ENCODE measurements around the gene HS3ST1.

HS3ST1 gene

DNA sequence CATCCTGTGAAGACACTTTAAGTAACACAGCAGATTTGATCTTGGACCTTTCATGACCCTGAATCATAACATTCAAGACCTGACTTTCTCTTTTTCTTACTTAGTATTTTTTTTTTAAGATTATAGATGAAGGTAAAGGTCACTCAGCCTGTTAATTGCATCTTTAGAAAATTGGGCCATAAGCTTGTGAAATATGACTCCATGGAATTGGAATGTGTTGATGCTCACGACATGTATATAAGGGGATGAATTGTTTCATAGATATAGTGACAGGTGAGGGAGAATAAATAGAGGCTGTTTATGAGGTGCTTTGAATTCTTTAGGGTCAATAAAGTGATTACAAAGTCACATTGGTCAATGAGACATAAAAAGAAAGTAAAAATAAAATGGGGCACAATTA is 27.7 kb upstream of the HS3ST1 start:
- Histone ChIP-seq H3K36me3 (ENCODE audit: control insufficient read depth, low read depth, low read length) (no peaks in the 10 kb centered on the region), H3K9ac (ENCODE audit: low read length) (no peak overlapping the region), H3K27ac (ENCODE audit: low read length) (no peak overlapping the region), H3K27me3 (ENCODE audit: control insufficient read depth, insufficient read depth, low read length) (no peaks in the 10 kb centered on the region), H3K4me3 (ENCODE audit: low read length) (no peak overlapping the region), H3K4me1 (ENCODE audit: control insufficient read depth, low read depth, low read length) (no peaks in the 10 kb centered on the region), H3K9me3 (ENCODE audit: control insufficient read depth, low read depth, low read length) (no peaks in the 10 kb centered on the region)

DNA sequence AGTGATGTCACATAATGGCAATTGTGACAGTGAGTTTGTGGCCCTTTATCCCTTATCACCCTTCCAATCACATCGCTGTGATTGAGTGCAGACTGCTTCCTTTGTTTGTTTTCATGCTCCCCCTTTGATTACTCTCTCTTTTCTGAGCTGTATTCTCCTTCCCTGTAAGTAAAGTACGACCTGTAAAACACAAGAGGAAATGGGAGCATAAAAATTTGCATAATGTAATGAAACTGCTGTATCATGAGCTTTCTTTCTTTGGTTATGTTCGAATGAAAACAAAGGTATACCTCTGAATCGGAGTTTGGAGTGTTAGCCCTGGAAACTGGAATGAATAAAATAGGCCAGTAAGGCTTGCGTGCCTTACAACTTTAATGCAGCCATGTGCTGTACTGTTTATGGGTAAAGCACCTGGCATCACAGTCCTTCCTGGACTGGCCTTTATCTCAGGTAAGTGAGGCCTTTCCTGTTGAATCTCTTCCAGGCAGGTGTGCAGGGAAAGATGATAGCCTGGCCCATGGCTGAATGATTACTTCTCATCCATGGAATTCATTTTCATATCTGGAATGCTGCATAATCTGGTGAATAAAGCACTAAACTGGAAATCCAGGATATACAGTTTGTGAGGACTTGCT is 26.6 kb upstream of the HS3ST1 start:
- Histone ChIP-seq H3K4me3 (ENCODE audit: low read length) (no peak overlapping the region), H3K9me3 (ENCODE audit: control insufficient read depth, low read depth, low read length) (no peaks in the 10 kb centered on the region), H3K9ac (ENCODE audit: low read length) (no peak overlapping the region), H3K4me1 (ENCODE audit: control insufficient read depth, low read depth, low read length) (no peaks in the 10 kb centered on the region), H3K36me3 (ENCODE audit: control insufficient read depth, low read depth, low read length) (no peaks in the 10 kb centered on the region), H3K27ac (ENCODE audit: low read length) (no peak overlapping the region), H3K27me3 (ENCODE audit: control insufficient read depth, insufficient read depth, low read length) (no peaks in the 10 kb centered on the region)

DNA sequence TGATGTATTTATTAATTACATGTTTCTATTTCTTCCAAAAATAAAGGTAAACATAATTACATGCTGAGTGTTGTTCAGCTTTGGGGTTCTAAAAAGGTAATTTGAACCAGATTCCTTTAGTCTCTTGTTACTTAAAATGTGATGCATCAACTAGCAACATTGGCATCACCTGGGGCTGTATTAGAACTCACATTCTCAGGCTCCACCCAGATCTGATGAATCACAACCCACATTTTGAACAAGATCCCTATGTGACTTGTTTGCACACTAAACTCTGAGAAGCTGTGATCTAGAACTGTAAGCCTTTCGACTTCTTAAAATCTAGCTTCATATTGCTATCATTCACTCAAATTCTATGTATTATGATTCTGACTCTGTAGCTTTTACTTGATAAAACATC is 23.0 kb upstream of the HS3ST1 start:
- Histone ChIP-seq H3K9ac (ENCODE audit: low read length) (no peak overlapping the region), H3K9me3 (ENCODE audit: control insufficient read depth, low read depth, low read length) (no peaks in the 10 kb centered on the region), H3K36me3 (ENCODE audit: control insufficient read depth, low read depth, low read length) (no peaks in the 10 kb centered on the region), H3K4me1 (ENCODE audit: control insufficient read depth, low read depth, low read length) (no peaks in the 10 kb centered on the region), H3K27ac (ENCODE audit: low read length) (no peak overlapping the region), H3K4me3 (ENCODE audit: low read length) (no peak overlapping the region), H3K27me3 (ENCODE audit: control insufficient read depth, insufficient read depth, low read length) (no peaks in the 10 kb centered on the region)

DNA sequence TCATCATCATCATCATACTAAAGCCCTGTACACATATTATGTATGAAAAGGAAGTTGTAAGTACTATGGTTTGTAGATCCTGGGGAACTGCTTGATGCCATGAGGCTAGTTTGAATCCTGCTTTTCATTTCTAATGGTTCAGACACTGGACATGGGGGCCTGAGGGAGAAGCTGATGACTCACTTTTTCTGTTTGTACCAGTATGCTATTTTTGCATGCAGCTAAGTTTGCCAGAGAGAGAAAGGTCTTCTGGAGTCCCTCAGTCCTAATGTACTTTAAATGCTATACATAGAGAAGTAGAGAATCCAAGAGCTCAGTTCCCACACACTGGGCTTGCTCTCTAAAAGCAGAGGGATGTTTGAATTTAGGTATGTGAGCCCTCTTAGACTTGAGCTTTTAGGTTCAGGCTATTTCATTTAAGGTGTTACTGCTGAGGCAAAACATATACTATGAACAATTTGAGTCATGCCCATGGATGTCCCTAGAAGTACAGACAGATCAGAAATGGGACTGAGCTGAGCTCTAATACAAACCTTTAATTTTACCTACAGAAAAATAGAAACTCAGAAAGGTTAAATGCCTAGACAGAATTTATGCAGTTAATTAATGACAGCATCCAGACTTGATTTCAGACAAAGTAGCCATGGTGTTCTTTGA is 17.6 kb upstream of the HS3ST1 start:
- Histone ChIP-seq H3K27me3 (ENCODE audit: control insufficient read depth, insufficient read depth, low read length) (no peaks in the 10 kb centered on the region), H3K36me3 (ENCODE audit: control insufficient read depth, low read depth, low read length) (no peaks in the 10 kb centered on the region), H3K4me1 (ENCODE audit: control insufficient read depth, low read depth, low read length) (no peaks in the 10 kb centered on the region), H3K4me3 (ENCODE audit: low read length) (no peak overlapping the region), H3K9ac (ENCODE audit: low read length) (no peak overlapping the region), H3K27ac (ENCODE audit: low read length) (no peak overlapping the region), H3K9me3 (ENCODE audit: control insufficient read depth, low read depth, low read length) (no peaks in the 10 kb centered on the region)

DNA sequence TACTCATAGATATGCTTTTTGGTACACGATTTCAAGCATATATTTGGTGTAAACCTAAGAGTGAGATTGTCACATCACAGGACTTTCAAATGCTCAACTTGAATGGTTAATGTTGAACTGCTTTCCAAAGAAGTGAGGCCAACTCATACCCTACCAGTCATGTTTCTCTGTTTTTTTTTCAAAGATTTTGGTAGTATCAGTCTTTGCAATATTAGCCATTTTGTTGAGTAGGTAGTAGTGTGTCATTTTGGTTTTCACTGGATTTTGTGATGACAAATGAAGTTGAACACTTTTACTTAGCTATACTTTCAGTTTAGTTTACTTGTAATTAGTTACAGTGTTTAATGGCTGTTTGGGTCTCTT is 12.5 kb upstream of the HS3ST1 start:
- no peaks in the 10 kb centered on the region for H3K27me3 ChIP-seq (ENCODE audit: control insufficient read depth, insufficient read depth, low read length)
- no peak overlapping the region for H3K9ac ChIP-seq (ENCODE audit: low read length)
- no peaks in the 10 kb centered on the region for H3K36me3 ChIP-seq (ENCODE audit: control insufficient read depth, low read depth, low read length)
- H3K4me1 ChIP-seq (ENCODE audit: control insufficient read depth, low read depth, low read length): peaks cover 5% of the 10 kb centered on the region
- H3K27ac ChIP-seq (ENCODE audit: low read length): no peak overlapping the region
- H3K4me3 ChIP-seq (ENCODE audit: low read length): no peak overlapping the region
- H3K9me3 ChIP-seq (ENCODE audit: control insufficient read depth, low read depth, low read length): no peaks in the 10 kb centered on the region

DNA sequence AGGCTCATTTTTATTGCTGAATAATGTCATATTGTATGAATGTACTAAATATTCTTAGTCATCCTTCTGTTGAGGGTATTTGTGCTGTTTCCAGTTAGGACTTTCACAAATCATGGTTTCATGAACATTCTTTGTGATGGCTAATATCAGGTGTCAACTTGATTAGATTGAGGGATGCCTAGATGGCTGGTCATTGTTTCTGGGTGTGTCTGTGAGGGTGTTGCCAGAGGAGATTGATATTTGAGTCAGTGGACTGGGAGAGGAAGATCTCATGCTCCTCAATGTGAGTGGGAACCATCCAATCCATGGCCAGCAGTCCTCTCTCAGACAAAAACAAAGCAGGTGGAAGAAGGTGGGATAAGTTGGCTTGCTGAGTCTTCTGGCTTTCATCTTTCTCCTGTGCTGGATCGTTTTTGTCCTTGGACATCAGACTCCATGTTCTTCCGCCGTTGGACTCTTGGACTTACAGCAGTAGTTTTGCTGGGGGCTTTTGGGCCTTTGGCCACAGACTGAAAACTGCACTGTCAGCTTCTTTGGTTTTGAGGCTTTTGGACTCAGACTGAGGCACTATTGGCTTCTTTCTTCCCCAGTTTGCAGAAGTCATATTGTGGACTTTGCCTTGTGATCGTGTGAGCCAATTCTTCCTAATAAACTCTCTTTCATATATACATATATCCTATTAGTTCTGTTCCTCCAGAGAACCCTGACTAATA is 11.9 kb upstream of the HS3ST1 start:
- Histone ChIP-seq H3K4me3 (ENCODE audit: low read length) (no peak overlapping the region), H3K4me1 (ENCODE audit: control insufficient read depth, low read depth, low read length) (peaks cover 5% of the 10 kb centered on the region), H3K27ac (ENCODE audit: low read length) (no peak overlapping the region), H3K9me3 (ENCODE audit: control insufficient read depth, low read depth, low read length) (no peaks in the 10 kb centered on the region), H3K9ac (ENCODE audit: low read length) (no peak overlapping the region), H3K27me3 (ENCODE audit: control insufficient read depth, insufficient read depth, low read length) (no peaks in the 10 kb centered on the region), H3K36me3 (ENCODE audit: control insufficient read depth, low read depth, low read length) (no peaks in the 10 kb centered on the region)

DNA sequence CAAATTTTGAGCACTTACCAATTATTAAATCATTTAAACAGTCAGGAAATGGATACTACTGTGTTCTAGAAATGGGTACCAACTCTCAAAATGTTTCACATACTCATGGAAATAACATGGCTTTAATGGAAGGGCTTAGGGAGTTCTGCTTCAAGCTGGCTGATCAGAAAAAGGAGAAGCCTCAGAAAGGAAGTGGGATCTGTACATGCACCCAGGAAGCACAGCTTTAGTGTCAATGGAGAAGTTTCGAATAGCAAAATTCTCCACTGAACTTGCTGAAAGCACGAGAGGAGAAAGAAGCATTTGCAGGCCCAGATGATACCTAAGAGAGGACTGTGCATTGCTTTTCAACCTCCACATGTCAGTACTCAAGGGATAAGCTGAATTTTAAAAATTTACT is 11.1 kb upstream of the HS3ST1 start:
- H3K9ac ChIP-seq (ENCODE audit: low read length): no peak overlapping the region
- H3K9me3 ChIP-seq (ENCODE audit: control insufficient read depth, low read depth, low read length): no peaks in the 10 kb centered on the region
- H3K4me3 ChIP-seq (ENCODE audit: low read length): no peak overlapping the region
- H3K36me3 ChIP-seq (ENCODE audit: control insufficient read depth, low read depth, low read length): no peaks in the 10 kb centered on the region
- H3K27ac ChIP-seq (ENCODE audit: low read length): no peak overlapping the region
- no peaks in the 10 kb centered on the region for H3K27me3 ChIP-seq (ENCODE audit: control insufficient read depth, insufficient read depth, low read length)
- H3K4me1 ChIP-seq (ENCODE audit: control insufficient read depth, low read depth, low read length): peaks cover 5% of the 10 kb centered on the region

DNA sequence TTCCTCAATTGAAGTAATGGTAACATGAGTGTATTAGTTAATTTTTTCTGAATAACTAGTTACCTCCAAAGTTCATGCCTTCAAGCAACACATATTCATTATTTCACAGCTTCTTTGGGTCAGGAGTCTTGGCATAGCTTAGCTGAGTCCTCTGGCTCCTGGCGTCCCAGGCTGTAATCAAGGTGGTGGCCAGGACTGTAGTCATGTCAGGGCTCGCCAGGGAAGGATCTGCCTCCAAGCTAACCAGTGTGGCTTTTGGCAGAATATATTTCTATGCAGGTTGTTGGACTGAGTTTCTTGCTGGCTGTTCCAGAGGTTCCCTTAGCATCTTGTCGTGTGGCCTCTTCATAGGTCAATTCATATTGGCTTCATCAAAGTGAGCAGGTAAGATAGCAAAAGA is 10.0 kb upstream of the HS3ST1 start:
- Histone ChIP-seq H3K27me3 (ENCODE audit: control insufficient read depth, insufficient read depth, low read length) (no peaks in the 10 kb centered on the region), H3K9me3 (ENCODE audit: control insufficient read depth, low read depth, low read length) (no peaks in the 10 kb centered on the region), H3K4me3 (ENCODE audit: low read length) (no peak overlapping the region), H3K9ac (ENCODE audit: low read length) (no peak overlapping the region), H3K36me3 (ENCODE audit: control insufficient read depth, low read depth, low read length) (no peaks in the 10 kb centered on the region), H3K4me1 (ENCODE audit: control insufficient read depth, low read depth, low read length) (peaks cover 5% of the 10 kb centered on the region), H3K27ac (ENCODE audit: low read length) (no peak overlapping the region)

DNA sequence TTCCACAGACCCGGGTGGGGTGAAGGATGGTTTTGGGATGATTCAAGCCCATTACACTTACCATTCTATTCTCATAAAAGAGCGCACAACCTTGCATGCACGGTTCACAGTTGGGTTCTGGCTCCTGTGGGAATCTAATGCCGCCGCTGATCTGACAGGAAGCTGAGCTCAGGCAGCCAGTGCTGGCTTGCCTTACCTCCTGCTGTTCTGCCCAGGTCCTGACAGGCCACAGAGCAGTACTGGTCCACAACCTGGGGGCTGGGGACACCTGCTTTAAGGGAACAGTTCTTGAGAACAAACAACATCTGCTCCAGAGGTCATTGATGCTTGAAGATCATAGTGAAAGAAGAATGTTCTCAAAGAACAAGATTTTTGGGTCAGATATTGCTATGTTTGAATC is 8.0 kb upstream of the HS3ST1 start:
- Histone ChIP-seq H3K27ac (ENCODE audit: low read length) (no peak overlapping the region), H3K9ac (ENCODE audit: low read length) (no peak overlapping the region), H3K4me3 (ENCODE audit: low read length) (no peak overlapping the region), H3K36me3 (ENCODE audit: control insufficient read depth, low read depth, low read length) (no peaks in the 10 kb centered on the region), H3K4me1 (ENCODE audit: control insufficient read depth, low read depth, low read length) (peaks cover 5% of the 10 kb centered on the region), H3K9me3 (ENCODE audit: control insufficient read depth, low read depth, low read length) (no peaks in the 10 kb centered on the region), H3K27me3 (ENCODE audit: control insufficient read depth, insufficient read depth, low read length) (no peaks in the 10 kb centered on the region)

DNA sequence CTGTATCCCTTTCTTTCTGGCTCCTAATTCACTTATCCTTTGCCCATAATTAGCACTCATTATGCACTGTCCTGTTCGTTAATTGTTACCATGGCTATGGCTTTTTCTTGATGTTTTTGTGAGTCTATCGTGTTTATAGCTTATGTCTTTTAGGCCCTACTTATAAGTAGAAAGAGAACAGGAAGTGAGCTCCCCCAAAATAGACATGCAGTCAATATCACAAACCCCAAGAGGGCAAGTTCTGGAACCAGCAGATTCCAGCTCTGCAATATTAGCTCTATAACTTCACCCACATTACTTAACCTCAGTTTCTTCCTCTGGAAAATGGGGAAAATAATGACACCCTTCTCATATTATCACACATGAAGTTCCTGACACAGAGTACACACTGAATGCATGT is 7.4 kb upstream of the HS3ST1 start:
- Histone ChIP-seq H3K9ac (ENCODE audit: low read length) (no peak overlapping the region), H3K27ac (ENCODE audit: low read length) (no peak overlapping the region), H3K4me1 (ENCODE audit: control insufficient read depth, low read depth, low read length) (peaks cover 5% of the 10 kb centered on the region), H3K36me3 (ENCODE audit: control insufficient read depth, low read depth, low read length) (no peaks in the 10 kb centered on the region), H3K9me3 (ENCODE audit: control insufficient read depth, low read depth, low read length) (no peaks in the 10 kb centered on the region), H3K4me3 (ENCODE audit: low read length) (no peak overlapping the region), H3K27me3 (ENCODE audit: control insufficient read depth, insufficient read depth, low read length) (peaks cover 4% of the 10 kb centered on the region)

DNA sequence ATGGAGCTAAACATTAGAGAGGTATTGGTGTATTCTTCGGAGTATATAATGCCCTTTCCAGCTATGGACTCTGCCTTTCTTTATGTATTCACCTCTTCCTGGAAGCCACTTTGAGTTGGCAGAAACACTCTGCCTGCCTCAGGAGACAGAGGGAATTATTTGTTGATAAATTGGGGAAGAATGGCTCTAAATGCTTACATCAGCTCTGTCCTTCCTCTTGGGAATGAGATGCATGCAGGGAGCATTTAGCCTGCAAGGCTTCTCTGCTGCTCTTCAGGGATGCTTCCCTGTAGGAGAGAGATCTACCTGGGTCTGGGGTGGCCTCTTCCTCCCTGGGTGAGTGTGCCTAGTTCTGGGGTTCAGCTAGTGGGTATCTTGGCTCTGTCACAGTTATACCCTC is 6.9 kb upstream of the HS3ST1 start:
- H3K36me3 ChIP-seq (ENCODE audit: control insufficient read depth, low read depth, low read length): no peaks in the 10 kb centered on the region
- H3K27ac ChIP-seq (ENCODE audit: low read length): no peak overlapping the region
- peaks cover 5% of the 10 kb centered on the region for H3K4me1 ChIP-seq (ENCODE audit: control insufficient read depth, low read depth, low read length)
- H3K9me3 ChIP-seq (ENCODE audit: control insufficient read depth, low read depth, low read length): no peaks in the 10 kb centered on the region
- no peak overlapping the region for H3K9ac ChIP-seq (ENCODE audit: low read length)
- H3K4me3 ChIP-seq (ENCODE audit: low read length): no peak overlapping the region
- H3K27me3 ChIP-seq (ENCODE audit: control insufficient read depth, insufficient read depth, low read length): peaks cover 9% of the 10 kb centered on the region

DNA sequence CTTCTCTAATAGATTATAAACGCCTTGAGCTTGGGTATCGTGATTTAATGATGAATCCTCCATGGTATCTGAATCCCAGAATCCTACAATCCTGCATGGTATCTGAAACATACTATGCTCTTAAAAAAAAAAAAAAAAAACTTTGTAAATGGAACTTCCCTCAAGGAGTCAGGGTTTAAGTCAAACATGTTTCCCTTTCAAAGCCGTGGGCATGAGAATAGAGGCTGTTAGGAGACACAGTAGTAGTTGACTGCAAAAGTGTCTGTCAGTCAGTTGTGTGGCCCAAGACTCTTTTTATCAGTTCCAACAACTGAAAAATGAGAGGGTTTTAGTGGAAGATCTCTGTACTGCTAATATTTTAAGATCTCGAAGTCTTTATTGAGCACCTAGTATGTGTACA is 2.4 kb upstream of the HS3ST1 start:
- Histone ChIP-seq H3K27me3 (ENCODE audit: control insufficient read depth, insufficient read depth, low read length) (peaks cover 52% of the 10 kb centered on the region), H3K36me3 (ENCODE audit: control insufficient read depth, low read depth, low read length) (no peaks in the 10 kb centered on the region), H3K9me3 (ENCODE audit: control insufficient read depth, low read depth, low read length) (no peaks in the 10 kb centered on the region), H3K4me1 (ENCODE audit: control insufficient read depth, low read depth, low read length) (no peaks in the 10 kb centered on the region), H3K27ac (ENCODE audit: low read length) (no peak overlapping the region), H3K9ac (ENCODE audit: low read length) (no peak overlapping the region), H3K4me3 (ENCODE audit: low read length) (no peak overlapping the region)
